GM13977 (cell line): ENCODE results near the gene SAP30BP.

Experiments
- DNase-seq: peaks from one replicate; pipeline ENCODE4 v3.0.0; 2012; ENCODE audit warnings: low spot score
- in situ Hi-C: fragments of 300-500 bp; cut with MboI; formaldehyde crosslinking; loops from one replicate; pipeline ENCODE4 v1.12.0; 2022; ENCODE audit warnings: low sequenced_read_pairs, low pct_unique_long_range_greater_than_20kb, mixed read lengths, inconsistent platforms; ENCODE audit not compliant: unreplicated experiment
- TF ChIP-seq, protein P1 (sequence below): IDR thresholded peaks from 2 replicates; pipeline ENCODE4 v1.5.1; 2012; ENCODE audit warnings: mild to moderate bottlenecking, control low read depth; ENCODE audit not compliant: insufficient read depth; ENCODE audit errors: extremely low read depth, missing control alignments

Gene SAP30BP

DNA sequence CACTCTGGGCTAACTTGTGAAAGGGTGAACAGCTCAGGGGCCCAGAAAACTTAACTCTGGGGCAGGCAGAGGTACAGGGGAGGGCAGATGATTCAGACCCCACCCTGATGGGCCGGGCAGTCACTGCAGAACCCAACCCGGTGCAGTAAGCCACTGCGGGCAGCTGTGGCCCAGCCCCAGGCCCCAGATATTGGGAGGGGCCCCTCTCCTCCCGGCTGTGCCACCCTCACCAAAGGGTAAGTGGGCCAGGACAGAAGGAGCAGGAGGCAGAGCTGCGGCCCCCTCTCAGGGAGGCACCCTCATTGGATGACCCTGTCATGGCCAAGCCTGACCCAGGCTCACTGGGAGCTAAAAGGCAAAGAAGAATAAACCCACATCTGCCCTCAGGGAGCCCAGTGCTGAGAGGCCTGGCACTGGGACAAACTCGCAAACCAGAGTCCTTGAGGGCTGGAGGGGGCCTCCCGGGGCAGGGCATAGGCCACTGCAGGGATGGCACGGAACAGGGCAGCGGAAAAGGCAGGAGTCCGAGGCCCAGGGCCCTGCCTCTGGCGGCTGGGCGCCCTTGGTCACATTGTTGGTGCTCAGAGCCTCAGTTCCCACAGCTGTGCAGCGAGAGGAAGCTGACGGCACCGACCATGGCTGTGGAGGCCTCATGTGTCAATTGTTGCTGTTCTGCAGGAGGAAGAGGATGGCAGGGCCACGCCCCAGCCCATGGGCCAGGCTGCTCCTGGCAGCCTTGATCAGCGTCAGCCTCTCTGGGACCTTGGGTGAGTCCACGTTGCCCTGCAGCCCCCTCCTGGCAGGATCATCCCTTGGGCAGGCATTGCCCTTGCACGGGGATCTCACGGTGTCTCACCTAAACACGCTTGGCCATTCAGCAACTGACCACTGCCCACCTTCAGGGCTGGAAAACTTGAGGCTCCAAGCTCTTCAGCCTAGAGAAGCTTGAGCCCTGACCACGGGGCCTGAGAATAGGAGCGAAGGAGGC lies 57.2 kb downstream of the SAP30BP start:
- TF ChIP-seq, protein P1, sequence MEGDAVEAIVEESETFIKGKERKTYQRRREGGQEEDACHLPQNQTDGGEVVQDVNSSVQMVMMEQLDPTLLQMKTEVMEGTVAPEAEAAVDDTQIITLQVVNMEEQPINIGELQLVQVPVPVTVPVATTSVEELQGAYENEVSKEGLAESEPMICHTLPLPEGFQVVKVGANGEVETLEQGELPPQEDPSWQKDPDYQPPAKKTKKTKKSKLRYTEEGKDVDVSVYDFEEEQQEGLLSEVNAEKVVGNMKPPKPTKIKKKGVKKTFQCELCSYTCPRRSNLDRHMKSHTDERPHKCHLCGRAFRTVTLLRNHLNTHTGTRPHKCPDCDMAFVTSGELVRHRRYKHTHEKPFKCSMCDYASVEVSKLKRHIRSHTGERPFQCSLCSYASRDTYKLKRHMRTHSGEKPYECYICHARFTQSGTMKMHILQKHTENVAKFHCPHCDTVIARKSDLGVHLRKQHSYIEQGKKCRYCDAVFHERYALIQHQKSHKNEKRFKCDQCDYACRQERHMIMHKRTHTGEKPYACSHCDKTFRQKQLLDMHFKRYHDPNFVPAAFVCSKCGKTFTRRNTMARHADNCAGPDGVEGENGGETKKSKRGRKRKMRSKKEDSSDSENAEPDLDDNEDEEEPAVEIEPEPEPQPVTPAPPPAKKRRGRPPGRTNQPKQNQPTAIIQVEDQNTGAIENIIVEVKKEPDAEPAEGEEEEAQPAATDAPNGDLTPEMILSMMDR: no peak
- no peak for DNase-seq
- in situ Hi-C loops: no loop called here

DNA sequence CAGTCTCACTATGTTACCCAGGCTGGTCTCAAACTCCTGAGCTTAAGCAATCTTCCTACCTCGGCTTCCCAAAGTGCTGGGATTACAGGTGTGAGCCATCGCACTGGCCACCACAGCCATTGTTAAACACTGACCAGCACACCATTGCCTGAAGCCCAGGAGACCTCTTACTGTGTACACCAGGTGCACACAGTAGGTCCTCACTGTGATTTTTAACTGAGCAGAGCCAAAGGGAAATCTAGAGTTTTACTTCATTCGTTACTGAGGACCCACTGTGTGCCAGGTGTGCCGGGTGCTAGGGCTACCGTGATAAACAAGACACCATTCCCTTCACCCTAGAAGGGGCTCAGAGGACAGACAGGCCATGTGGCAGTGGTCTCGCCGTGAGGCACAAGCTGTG lies 58.4 kb downstream of the SAP30BP start:
- TF ChIP-seq, protein P1: no peak

DNA sequence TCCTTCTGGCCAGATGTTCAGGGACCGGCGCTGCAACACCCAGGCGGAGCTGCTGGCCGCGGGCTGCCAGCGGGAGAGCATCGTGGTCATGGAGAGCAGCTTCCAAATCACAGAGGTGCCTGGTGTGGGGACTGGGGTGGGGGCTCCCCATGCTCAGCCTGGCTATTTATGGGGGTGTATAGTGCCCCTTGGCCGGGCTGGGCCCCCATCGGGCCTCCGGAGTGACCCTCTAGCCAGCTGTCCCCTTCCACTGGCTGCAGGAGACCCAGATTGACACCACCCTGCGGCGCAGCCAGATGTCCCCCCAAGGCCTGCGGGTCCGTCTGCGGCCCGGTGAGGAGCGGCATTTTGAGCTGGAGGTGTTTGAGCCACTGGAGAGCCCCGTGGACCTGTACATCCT lies 60.3 kb downstream of the SAP30BP start:
- DNase-seq: no peak
- TF ChIP-seq, protein P1: no peak
- in situ Hi-C loops: no loop called here

More for the DNA sequence above, 58.4 kb downstream of the SAP30BP start:
- no peak for DNase-seq
- in situ Hi-C loops: no loop called here

DNA sequence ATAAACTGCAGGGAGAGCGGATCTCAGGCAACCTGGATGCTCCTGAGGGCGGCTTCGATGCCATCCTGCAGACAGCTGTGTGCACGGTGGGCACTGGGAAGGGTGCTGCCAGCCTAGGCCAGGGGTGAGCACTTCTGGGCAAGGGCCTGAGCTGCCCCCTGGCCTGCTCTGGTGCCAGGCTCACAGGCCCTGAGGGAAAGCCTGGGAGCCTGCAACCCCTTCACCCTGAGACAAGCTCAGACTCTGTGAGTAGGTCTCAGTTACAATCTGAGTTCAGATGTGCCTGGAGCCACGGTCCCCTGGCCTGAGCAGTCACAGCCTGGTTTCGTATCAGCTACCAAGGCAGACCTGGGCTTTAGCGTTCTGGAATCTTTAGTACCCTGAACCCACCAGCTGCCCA lies 62.2 kb downstream of the SAP30BP start:
- TF ChIP-seq, protein P1: no peak
- in situ Hi-C loops: no loop called here
- no peak for DNase-seq

DNA sequence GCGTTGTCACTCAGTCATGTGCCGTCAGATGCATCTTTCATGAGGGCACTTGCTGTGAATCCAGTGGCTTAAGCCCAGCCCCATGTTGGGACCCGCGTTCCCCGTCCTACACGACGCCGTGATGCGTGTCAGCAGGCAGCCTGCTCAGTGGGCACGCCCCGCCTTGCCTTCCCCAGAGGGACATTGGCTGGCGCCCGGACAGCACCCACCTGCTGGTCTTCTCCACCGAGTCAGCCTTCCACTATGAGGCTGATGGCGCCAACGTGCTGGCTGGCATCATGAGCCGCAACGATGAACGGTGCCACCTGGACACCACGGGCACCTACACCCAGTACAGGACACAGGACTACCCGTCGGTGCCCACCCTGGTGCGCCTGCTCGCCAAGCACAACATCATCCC lies 62.9 kb downstream of the SAP30BP start:
- DNase-seq: no peak
- TF ChIP-seq, protein P1: no peak
- in situ Hi-C loops: no loop called here

DNA sequence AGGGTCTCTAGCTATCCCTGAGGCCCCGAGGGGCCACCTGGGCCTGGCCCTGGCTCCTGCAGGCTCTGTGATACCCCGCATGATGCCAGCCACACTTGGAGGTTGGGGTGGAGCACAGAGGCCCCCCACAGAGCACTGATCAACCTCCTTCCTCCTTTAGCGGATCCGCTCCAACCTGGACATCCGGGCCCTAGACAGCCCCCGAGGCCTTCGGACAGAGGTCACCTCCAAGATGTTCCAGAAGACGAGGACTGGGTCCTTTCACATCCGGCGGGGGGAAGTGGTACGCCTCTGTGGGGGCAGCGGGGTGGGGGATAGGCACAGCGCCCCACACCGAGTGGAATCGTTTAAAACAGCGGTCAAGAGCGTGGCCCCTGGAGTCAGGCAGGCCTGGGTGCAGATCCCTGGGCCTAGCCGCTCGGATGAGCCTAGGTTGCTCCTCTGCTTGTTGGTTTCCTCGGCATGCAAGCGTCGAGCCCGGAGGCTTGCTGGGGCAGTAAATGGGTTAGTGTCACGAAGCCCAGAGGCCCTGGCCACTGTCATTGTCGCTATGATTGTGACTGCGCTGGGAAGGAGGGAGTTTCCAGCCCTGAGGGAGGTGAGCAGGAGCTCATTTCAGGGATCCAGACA lies 64.1 kb downstream of the SAP30BP start:
- in situ Hi-C loops: no loop called here
- no peak for DNase-seq
- TF ChIP-seq, protein P1: no peak
